IPS-11a (cell line): Measurements from ENCODE around the gene HSD17B7.
"Not testable (repeated sequence)": the region's sequence is repeated elsewhere in the genome, so short reads cannot be mapped to it uniquely, and the experiment has no call there.

Source experiments
- H3K4me3 ChIP-seq: one replicate; pipeline ENCODE4 v1.5.1; 2013; ENCODE audit warnings: low read depth, low read length, control low read depth

The HSD17B7 gene

GRCh38 chr1:162807503-162807902 is 17.0 kb downstream of the HSD17B7 start:
- not testable (repeated sequence) for H3K4me3 ChIP-seq

DNA sequence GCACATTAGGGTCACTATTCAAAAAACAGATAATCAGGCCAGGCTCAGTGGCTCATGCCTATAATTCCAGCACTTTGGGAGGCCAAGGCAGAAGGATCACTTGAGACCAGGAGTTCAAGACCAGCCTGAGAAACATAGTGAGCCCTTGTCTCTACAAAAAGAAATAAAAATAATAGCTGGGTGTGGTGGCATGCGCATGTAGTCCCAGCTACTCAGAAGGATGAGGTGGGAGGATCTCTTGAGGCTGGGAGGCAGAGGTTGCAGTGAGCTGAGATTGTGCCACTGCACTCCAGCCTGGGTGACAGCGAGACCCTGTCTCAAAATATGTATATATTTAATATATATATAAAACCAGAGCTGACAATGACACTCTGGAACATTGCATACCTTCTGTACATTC is 21.9 kb downstream of the HSD17B7 start:
- H3K4me3 ChIP-seq, result not testable (repeated sequence)

DNA sequence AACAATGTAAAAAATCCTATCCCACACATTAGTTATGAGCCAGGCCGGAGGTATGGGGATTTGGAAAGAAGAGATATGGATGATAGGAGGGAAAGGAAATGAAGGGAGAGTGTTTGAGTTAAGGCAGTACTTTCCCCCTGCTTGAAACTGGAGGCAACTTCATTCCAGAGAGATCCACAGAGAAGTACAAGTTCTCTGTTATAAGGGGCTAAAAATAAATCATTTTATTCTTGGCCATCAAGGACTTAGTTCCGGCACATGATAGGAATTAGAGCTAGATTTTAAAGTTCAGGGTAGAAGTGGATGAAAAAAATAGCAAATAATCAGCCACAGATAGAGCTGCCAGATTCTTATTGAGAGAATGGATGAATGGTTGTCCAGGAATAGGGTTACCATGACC is 27.6 kb downstream of the HSD17B7 start:
- H3K4me3 ChIP-seq, result not testable (repeated sequence)

DNA sequence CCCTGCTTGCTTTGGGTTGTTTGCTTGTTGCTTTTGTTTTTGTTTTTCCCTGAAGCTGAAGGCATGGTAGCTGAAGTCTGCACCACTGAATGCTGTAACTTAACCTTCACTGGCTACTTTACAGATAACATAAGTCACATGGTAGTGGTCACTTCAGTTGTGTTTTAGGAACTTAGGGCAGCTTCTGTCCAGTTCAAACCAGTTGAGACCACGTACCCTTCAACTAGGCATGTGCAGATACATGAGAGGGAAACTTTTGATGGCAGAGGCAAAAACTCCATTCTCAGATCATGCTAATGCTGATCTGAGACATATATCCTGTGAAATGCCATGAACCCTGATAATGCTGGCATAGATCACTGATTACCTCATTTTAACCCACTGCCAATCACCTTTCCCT is 28.2 kb downstream of the HSD17B7 start:
- H3K4me3 ChIP-seq, result not testable (repeated sequence)

DNA sequence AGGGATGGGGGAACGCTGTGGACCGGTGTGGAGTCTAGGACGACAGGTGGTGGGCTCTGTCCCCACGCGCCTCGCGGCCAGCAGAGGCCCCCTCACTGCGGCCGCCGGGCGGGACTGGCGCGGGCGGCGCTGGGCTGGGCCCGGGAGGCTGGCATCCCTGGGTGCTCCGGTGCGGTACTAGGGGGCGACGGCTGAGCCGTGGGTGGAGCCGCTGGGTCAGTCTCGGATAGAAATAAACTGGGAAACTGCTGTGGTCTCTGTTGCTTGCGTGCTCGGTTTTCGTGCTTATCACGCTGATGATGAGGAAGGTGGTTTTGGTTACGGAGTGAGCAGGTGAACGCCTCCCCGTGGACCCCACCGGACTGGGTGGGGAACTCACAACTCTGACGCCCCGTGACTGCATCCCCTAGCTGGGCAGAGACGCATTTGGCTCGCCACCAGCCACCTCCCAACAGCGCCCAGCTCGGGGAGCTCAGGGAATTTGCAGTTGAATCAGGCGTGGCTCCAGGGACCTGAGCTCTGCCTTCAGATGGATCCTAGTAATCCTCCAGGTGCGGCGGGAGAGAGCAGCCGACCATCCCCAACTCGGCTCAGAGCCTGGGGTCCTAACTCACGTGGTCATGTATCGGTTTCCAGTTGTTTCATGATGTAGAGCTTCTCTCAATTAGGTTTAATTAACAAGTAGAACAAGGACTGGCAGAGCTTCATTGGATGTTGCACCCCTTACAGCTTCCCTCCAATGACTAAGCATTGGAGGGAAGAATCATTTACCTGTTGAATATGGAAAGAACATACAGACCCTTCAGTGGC is 32.1 kb downstream of the HSD17B7 start:
- H3K4me3 ChIP-seq, result peak overlapping the region; percentile 64

DNA sequence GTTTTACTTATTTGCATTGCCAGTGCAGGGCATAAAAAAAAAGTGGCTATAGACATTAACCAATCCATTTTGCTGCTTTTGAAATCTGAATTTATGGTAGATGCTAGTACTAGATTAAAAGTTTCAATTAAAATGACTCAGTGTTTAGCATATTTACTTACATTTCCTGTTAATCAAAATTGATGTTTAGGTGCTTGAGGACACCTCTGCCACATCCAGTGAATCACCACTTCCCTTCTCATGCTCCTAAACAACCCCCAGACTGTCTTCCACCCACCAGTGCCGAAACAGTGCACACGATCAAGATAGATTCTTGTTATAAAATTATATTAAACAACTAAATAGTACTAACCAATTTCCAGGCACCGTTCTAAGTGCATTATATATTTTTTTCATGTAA is 32.7 kb downstream of the HSD17B7 start:
- no peak overlapping the region for H3K4me3 ChIP-seq

GRCh38 chr1:162823771-162824525 is 33.4 kb downstream of the HSD17B7 start:
- no peak overlapping the region for H3K4me3 ChIP-seq

GRCh38 chr1:162829268-162829667 is 38.8 kb downstream of the HSD17B7 start:
- no peak overlapping the region for H3K4me3 ChIP-seq

DNA sequence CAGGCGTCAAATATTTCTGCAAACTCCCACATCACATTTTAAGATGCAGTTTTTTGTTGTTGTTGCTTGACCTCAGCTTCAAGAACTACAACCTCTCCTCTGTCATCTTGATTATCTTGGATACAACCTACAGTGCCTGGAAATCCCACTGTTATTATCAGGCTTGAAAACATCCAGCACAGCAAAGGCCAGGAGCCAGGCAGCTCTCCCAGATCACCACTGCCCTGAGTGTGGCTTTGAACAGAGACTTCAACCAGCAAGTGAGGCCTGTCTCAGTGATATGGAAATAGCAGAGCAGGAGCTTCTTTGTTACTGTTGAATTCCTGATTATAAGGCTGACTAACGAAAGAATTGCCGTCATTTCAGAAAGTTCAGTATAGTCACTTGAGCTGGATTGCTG is 42.0 kb downstream of the HSD17B7 start:
- no peak overlapping the region for H3K4me3 ChIP-seq

- H3K4me3 ChIP-seq, result no peak overlapping the region
Observed at GRCh38 chr1:162835157-162835899, 44.8 kb downstream of the HSD17B7 start.

DNA sequence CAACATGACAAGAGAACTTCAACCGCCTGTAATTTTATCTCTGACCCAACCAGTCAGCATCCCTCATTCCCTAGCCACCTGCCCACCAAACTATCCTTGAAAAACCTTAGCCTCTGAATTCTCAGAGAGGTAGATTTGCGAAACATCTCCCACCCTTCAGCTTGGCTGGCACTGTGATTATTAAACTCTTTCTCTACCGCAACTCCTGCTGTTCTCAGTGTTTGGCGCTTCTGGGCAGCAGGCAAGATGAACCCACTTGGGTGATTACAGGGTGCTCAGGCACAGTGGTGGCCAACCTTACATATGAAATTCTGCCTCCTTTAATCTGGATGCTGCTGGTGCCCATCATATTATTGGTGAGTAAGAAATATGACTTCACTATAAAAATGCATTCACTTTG is 48.4 kb downstream of the HSD17B7 start:
- H3K4me3 ChIP-seq, result no peak overlapping the region

- H3K4me3 ChIP-seq, result no peak overlapping the region
Observed at GRCh38 chr1:162840250-162840839, 49.8 kb downstream of the HSD17B7 start.

DNA sequence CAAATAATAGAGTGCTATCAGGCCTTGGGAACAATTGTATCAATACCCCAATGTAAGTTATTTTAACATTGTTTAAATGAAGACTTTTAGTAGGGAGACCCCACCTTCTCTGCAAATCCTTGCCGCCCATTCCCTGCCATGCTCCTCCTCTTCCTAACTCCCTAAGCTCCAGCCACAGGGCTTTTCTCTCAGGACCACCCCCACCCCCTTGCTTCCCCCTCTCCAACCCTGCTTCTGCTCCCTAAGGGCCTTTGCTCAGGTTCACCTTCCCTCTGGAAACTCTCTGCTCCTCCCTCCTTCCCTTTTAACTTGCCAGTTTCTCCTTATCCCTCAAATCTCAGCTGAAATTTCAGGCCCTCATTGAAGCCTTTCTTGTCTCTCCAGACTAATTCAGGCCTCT is 53.7 kb downstream of the HSD17B7 start:
- H3K4me3 ChIP-seq, result no peak overlapping the region

DNA sequence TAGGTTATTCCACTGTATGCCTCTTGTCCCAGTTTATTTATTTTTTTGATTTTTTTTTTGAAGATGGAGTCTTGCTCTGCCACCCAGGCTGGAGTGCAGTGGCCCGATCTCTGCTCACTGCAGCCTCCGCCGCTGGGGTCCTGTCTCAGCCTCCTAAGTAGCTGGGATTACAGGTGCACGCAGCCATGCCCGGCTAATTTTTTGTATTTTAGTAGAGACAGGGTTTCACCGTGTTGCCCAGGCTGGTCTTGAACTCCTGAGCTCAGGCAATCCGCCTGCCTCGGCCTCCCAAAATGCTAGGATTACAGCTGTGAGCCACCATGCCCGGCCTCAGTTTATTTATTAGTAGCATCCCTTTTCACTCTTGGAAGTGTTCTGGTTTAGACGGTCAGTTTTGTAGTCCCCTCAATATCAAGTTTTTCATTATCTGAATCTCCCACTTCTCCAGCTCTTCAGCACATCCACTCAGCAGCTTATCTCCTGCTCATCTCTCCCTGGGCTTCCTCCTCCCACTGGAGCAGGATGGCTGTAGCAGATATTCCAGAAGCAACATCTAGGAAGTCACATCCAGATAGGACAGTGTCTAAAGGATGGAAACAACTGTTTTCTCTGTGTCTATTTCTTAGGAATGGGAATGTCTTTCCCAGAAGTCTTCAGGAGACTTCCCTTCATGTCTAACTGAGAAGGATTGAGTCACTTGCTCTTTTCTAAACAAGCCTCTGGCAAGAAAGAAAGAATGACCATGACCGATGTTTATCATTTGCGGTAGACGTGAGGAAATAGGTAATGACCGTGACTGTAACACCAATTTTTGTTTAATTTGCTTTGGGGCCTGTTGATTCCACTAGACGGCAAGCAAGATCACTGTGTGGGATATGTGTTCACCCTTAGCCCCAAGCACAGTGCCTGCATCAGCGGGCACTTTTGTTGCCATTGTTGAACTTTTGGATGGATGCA is 56.0 kb downstream of the HSD17B7 start:
- H3K4me3 ChIP-seq, result no peak overlapping the region

DNA sequence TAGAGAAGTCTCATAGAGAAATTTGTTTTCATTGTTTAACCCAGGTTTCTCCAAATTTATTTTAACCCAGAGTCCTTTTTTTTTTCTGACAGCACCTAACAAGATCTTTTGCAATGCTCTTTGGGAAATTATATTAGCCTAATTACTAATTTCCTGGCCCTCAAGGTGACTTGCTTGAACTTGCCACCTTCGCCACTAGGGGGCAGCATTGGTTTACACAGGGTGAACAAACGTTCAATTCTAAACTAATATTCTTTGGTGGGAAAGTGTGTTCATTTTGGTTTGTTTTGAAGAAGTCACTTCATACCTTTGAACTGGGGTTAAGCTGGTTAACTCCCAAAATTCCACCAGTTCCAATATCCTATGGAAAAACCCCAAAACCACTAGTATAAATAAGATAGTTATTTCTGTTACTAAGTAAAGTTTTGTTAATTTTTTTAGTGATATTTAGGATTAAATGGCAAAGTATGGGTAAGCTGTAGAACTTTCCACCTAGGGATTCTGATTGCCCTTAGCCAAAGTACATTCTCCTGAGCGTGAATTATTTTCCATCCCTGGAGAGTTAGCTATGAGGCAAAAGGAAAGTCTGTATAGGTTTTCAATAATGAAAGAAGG is 57.4 kb downstream of the HSD17B7 start:
- H3K4me3 ChIP-seq, result no peak overlapping the region

DNA sequence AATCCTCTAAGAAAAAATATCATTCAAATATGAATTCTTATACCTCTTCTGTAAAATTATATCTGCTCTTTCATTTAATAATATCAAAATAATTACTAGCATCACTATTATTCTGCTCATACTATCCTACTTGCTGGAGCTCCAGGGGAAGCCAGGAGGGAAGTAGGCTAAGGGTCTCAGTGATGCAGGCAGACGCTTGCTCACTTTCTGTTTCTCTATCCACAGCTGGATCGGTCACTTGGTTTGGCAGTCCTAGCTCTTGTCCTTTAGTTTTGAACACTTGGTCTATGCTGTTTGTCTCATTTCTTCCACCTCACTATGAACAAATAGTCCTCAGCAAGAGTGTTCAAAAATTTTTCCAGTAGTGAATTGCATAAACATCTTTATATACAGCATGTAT is 59.2 kb downstream of the HSD17B7 start:
- H3K4me3 ChIP-seq, result no peak overlapping the region

DNA sequence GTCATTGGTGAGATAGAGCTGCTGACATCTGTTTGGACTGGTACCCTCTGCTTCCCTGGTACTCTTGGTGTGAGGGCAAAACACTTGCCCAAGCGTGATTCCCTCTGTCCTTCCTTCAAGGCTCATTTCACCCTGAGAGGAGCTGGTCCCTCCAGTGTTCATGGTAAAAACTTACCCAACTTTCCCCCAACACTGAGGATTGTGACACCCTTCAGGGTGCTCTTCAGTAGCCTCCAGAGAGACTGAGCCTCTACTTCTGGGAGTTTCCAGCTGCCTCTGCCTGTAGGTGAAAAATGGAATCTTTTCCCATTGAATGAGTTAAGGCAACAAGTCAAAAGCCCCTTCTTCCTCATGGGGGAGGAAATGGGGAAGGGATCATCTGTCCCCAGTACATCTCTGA is 60.8 kb downstream of the HSD17B7 start:
- no peak overlapping the region for H3K4me3 ChIP-seq

DNA sequence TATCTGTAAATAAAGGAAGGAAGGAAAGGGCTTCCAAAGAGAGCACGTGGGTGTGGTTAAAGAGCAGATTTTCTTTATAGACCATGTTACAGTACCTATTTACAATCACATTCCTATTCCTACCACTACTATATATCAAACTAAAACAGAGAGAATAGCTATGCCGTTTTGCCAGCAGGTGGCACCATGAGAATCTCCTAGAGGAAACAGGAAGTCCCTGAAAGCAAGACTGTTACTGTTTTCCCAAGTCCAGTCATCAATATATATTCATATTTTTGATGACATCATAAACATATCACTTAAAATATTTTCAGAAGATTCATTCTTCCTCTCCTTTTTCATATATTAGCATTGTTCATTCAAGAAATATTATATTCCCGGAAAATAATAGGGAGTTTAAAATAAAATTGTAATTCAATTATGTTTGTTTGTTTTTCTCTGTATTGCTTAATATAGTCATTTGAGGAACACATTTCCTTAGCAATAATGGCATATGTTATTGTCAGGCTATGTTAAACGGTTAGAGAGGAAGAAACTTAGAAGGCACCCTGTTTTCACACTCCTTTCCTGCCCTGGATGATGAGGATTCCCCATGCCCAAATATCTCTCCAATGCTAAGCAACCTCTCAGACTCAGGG is 63.9 kb downstream of the HSD17B7 start:
- H3K4me3 ChIP-seq, result no peak overlapping the region

GRCh38 chr1:162855461-162856150 is 65.1 kb downstream of the HSD17B7 start:
- no peak overlapping the region for H3K4me3 ChIP-seq
